ENCODE measurements around the gene DSTN.

Gene DSTN

DNA sequence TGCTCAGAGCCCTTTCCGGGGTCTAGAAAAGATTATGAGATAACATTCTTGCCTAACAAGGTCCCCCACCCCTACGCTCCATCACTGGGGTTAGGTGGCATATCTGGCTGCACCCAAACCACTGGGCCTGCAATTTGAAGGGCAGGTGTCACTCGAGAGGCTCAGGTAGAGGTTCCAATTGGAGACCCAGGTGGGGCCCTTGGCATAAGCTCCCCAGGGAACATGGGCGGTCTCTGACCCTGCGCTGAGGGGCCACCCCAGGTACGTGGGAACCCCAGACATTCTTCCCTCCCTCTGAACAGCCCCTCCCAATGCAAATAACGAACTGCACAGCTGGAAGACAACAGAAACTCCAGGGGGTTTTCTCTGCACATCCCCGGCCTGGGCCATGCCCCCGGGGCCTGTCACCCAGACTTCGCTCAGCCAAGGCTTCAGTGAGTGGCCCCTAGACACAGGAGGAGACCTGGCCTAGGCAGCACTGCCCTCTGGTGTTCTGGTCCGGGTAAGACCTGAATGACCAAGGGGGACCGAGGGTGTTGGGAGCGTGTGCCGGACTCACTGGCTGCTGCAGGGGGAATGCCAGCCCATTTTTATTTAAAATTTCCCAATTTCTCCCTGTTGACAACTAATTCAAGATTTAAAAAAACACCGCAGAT lies 47.5 kb downstream of the DSTN start:
- 92% methylated on average over 13 of the region's 15 CpGs for WGBS (ENCODE audit: insufficient coverage)
- POLR2A ChIA-PET: no interaction called here
- Histone ChIP-seq H3K4me3 (ENCODE audit: control insufficient read depth in 1 of 7, extremely low read depth in 1 of 7, insufficient read depth in 4 of 7, low read depth in 2 of 7, low read length in 6 of 7) (no peak overlapping the region), H3K9me3 (ENCODE audit: control extremely low read depth in 1 of 5, control insufficient read depth in 4 of 5, insufficient read depth in 2 of 5, low read depth in 1 of 5, low read length in 4 of 5) (no peaks in the 10 kb centered on the region), H3K4me1 (ENCODE audit: control extremely low read depth in 1 of 4, control insufficient read depth in 4 of 4, insufficient read depth in 4 of 4, low read length in 3 of 4) (peaks cover 0 to 35% (median 18%) of the 10 kb centered on the region in 4 experiments), H3K27me3 (replicated peaks in 2 of 5; ENCODE audit: control insufficient read depth in 4 of 5, insufficient read depth in 5 of 5, low read length in 4 of 5) (no peaks in the 10 kb centered on the region), H3K36me3 (ENCODE audit: control insufficient read depth in 4 of 4, insufficient read depth in 4 of 4, low read length in 3 of 4) (peaks cover 12 to 92% (median 65%) of the 10 kb centered on the region in 4 experiments), H3K27ac (ENCODE audit: insufficient read depth in 1 of 2, low read depth in 1 of 2, low read length in 2 of 2, poor library complexity in 1 of 2, severe bottlenecking in 2 of 2) (no peak overlapping the region)
- CTCF ChIA-PET: interaction anchor here (0.8 to 5.6 kb wide), 20 partner anchors 10 to 380 kb away, joined by 3 to 36 read pairs (median 5); no protein-coding TSS in a partner anchor
- peak; percentile 29 to 57 (median 52) for DNase-seq

DNA sequence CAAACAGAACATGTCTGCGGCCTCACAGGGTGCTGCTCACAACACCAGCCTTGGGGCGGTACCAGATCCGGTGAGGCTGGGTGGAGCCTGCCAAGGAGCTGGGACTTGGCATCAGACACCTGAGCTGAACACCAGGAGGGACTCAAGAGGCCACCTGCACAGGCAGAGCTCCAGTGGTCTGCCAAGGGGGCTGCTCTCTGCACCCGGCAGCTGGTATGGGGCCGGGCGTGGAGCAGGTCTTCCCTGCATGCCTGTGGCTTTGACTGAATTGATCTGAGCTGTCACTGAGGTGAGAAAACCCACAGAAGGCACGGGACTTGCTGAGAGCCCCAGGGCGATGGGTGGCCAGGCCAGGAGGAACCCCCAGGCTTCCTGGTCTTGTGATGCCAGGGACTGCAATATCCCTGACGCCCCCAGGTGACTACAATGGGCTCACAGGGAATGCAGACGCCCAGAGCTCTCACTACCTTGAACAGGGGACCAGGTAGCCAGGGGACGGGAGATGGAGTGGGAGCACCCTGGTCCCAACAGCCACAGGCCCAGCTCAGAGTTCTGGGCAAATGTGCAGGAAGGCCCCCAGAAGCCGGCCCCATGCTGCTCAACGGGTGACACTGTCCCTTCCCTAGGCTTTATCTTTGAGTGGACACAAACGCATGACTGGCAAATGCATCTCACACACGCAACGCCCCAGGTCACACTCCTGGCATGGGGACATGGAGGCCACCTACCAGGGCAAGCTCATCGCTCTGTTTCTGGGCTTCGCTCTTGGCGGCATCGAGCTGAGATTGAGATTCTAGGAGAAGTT lies 48.2 kb downstream of the DSTN start:
- no peaks in the 10 kb centered on the region for H3K27me3 ChIP-seq (replicated peaks in 2 of 5; ENCODE audit: control insufficient read depth in 4 of 5, insufficient read depth in 5 of 5, low read length in 4 of 5)
- no peaks in the 10 kb centered on the region for H3K9me3 ChIP-seq (ENCODE audit: control extremely low read depth in 1 of 5, control insufficient read depth in 4 of 5, insufficient read depth in 2 of 5, low read depth in 1 of 5, low read length in 4 of 5)
- H3K4me1 ChIP-seq (ENCODE audit: control extremely low read depth in 1 of 4, control insufficient read depth in 4 of 4, insufficient read depth in 4 of 4, low read length in 3 of 4): peaks cover 0 to 27% (median 15%) of the 10 kb centered on the region in 4 experiments
- ChIA-PET POLR2A (no interaction called here), CTCF (interaction anchor here (0.8 to 5.6 kb wide), 18 partner anchors 9 to 318 kb away, joined by 3 to 36 read pairs (median 4); no protein-coding TSS in a partner anchor)
- H3K4me3 ChIP-seq (ENCODE audit: control insufficient read depth in 1 of 7, extremely low read depth in 1 of 7, insufficient read depth in 4 of 7, low read depth in 2 of 7, low read length in 6 of 7): no peak overlapping the region
- H3K36me3 ChIP-seq (ENCODE audit: control insufficient read depth in 4 of 4, insufficient read depth in 4 of 4, low read length in 3 of 4): peaks cover 14 to 96% (median 68%) of the 10 kb centered on the region in 4 experiments
- 94% methylated on average over 20 of the region's 20 CpGs for WGBS (ENCODE audit: insufficient coverage)
- no peak for DNase-seq
- no peak overlapping the region for H3K27ac ChIP-seq (ENCODE audit: insufficient read depth in 1 of 2, low read depth in 1 of 2, low read length in 2 of 2, poor library complexity in 1 of 2, severe bottlenecking in 2 of 2)

DNA sequence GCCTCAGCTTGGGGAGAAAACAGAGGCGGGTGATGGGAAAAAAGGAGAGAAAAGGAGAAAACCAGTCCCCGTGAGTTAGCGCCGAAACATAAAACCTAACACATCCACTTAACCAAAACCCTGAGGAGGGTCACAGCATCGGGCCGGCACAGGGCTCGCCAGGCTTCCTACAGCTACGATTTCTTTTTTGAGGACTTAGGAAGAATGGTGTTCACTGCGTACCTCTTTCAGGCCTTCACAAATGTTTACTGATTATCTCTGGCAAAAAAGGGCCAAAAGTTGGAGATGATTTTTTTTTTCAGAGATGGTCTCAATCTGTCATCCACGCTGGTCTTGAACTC lies 48.8 kb downstream of the DSTN start:
- no CpG with 5 or more reads among the region's 10 CpGs for WGBS (ENCODE audit: insufficient coverage)
- CTCF ChIA-PET: interaction anchor here (0.8 to 5.6 kb wide), 14 partner anchors 9 to 317 kb away, joined by 3 to 36 read pairs (median 4); no protein-coding TSS in a partner anchor
- DNase-seq: no peak
- POLR2A ChIA-PET: no interaction called here
- H3K4me3 ChIP-seq (ENCODE audit: control insufficient read depth in 1 of 7, extremely low read depth in 1 of 7, insufficient read depth in 4 of 7, low read depth in 2 of 7, low read length in 6 of 7): no peak overlapping the region
- peaks cover 0 to 27% (median 13%) of the 10 kb centered on the region in 4 experiments for H3K4me1 ChIP-seq (ENCODE audit: control extremely low read depth in 1 of 4, control insufficient read depth in 4 of 4, insufficient read depth in 4 of 4, low read length in 3 of 4)
- H3K9me3 ChIP-seq (ENCODE audit: control extremely low read depth in 1 of 5, control insufficient read depth in 4 of 5, insufficient read depth in 2 of 5, low read depth in 1 of 5, low read length in 4 of 5): no peaks in the 10 kb centered on the region
- no peaks in the 10 kb centered on the region for H3K27me3 ChIP-seq (replicated peaks in 2 of 5; ENCODE audit: control insufficient read depth in 4 of 5, insufficient read depth in 5 of 5, low read length in 4 of 5)
- no peak overlapping the region for H3K27ac ChIP-seq (ENCODE audit: insufficient read depth in 1 of 2, low read depth in 1 of 2, low read length in 2 of 2, poor library complexity in 1 of 2, severe bottlenecking in 2 of 2)
- H3K36me3 ChIP-seq (ENCODE audit: control insufficient read depth in 4 of 4, insufficient read depth in 4 of 4, low read length in 3 of 4): peaks cover 14 to 96% (median 69%) of the 10 kb centered on the region in 4 experiments

DNA sequence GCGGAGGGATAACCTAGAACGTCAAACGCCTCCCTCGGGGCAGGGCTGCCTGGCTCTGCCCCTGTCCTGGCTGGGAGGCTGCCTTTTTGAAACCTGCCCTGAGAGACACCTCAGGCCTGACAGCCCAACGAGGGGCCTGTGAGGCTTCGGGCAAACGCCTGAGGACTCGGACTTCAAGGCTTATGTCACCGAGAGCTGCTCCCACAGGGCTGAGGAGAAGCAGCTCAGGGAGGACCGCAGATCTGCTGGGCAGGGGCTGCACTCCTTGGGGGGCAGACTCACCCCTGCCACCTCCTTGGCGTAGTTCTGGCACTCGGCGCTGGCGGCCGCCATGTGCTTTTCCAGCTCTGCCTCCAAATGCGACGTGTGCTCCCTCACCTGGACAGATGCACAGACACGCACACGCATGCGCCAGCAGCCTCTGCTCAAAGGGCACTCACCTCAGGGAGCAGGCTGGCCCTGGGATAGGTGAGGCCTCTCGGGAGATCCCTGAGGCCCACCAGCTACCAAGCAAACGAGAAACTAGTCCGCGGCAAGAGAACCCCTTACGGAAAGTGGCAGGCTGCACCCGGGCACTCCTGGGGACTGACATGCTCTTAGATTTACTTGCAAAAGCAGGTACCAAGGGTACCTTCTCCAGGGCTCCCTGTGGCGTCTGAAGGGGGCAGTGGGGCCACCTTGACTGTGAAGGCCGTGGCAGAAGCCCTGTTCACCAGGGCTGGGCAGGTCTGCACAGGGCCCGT lies 49.6 kb downstream of the DSTN start:
- no peak overlapping the region for H3K27ac ChIP-seq (ENCODE audit: insufficient read depth in 1 of 2, low read depth in 1 of 2, low read length in 2 of 2, poor library complexity in 1 of 2, severe bottlenecking in 2 of 2)
- peaks cover 0 to 27% (median 13%) of the 10 kb centered on the region in 4 experiments for H3K4me1 ChIP-seq (ENCODE audit: control extremely low read depth in 1 of 4, control insufficient read depth in 4 of 4, insufficient read depth in 4 of 4, low read length in 3 of 4)
- peaks cover 16 to 96% (median 73%) of the 10 kb centered on the region in 4 experiments for H3K36me3 ChIP-seq (ENCODE audit: control insufficient read depth in 4 of 4, insufficient read depth in 4 of 4, low read length in 3 of 4)
- H3K9me3 ChIP-seq (ENCODE audit: control extremely low read depth in 1 of 5, control insufficient read depth in 4 of 5, insufficient read depth in 2 of 5, low read depth in 1 of 5, low read length in 4 of 5): no peaks in the 10 kb centered on the region
- 91% methylated on average over 26 of the region's 29 CpGs for WGBS (ENCODE audit: insufficient coverage)
- DNase-seq: no peak
- no peaks in the 10 kb centered on the region for H3K27me3 ChIP-seq (replicated peaks in 2 of 5; ENCODE audit: control insufficient read depth in 4 of 5, insufficient read depth in 5 of 5, low read length in 4 of 5)
- POLR2A ChIA-PET: no interaction called here
- CTCF ChIA-PET: interaction anchor here (0.9 to 5.6 kb wide), 4 partner anchors 17 to 115 kb away, joined by 3 to 36 read pairs (median 18); no protein-coding TSS in a partner anchor
- H3K4me3 ChIP-seq (ENCODE audit: control insufficient read depth in 1 of 7, extremely low read depth in 1 of 7, insufficient read depth in 4 of 7, low read depth in 2 of 7, low read length in 6 of 7): no peak overlapping the region

DNA sequence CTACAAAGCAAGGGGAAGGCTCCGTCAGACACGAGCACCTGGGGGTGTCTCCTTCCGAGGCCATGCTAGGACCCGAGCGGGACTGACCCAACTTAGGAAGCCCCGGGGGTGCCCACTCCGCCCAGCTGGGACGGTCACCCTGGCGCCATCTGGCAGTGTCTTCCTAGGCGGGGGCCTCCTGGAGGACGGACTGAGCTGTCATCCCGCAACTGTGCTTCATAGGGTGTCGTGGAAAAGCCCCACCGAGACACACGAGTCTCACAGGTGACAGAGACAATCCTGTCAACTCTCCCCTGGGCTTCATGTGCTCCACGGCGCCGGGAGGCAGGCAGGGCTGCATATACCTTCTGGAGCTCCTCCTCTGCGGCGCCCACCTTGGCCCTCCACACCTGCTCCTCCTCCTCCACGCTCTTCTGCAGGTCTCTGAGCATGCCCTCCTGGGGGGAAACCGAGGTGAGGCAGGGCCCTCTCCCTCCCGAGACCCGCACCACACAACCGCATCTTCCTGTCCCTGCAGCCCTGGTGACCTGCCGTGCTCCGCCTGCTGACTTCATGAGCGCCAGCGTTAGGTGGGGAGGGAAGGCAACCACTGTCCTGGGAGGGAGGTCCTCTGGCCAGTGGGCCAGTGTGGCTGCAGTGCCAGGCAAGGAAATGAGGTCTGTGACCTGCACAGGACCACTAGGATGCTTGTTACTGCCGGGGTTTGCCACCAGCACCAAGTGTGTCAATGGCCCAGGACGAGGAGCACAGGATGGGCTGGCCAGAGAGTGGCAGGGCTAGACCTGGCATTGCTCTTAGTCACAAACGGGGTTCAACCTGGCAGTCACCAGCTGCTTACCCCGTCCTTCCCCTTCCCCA lies 50.7 kb downstream of the DSTN start:
- Histone ChIP-seq H3K4me3 (ENCODE audit: control insufficient read depth in 1 of 7, extremely low read depth in 1 of 7, insufficient read depth in 4 of 7, low read depth in 2 of 7, low read length in 6 of 7) (no peak overlapping the region), H3K4me1 (ENCODE audit: control extremely low read depth in 1 of 4, control insufficient read depth in 4 of 4, insufficient read depth in 4 of 4, low read length in 3 of 4) (peaks cover 0 to 16% (median 9%) of the 10 kb centered on the region in 4 experiments), H3K27ac (ENCODE audit: insufficient read depth in 1 of 2, low read depth in 1 of 2, low read length in 2 of 2, poor library complexity in 1 of 2, severe bottlenecking in 2 of 2) (no peak overlapping the region), H3K27me3 (replicated peaks in 2 of 5; ENCODE audit: control insufficient read depth in 4 of 5, insufficient read depth in 5 of 5, low read length in 4 of 5) (no peaks in the 10 kb centered on the region), H3K36me3 (ENCODE audit: control insufficient read depth in 4 of 4, insufficient read depth in 4 of 4, low read length in 3 of 4) (peaks cover 16 to 96% (median 74%) of the 10 kb centered on the region in 4 experiments), H3K9me3 (ENCODE audit: control extremely low read depth in 1 of 5, control insufficient read depth in 4 of 5, insufficient read depth in 2 of 5, low read depth in 1 of 5, low read length in 4 of 5) (no peaks in the 10 kb centered on the region)
- POLR2A ChIA-PET: no interaction called here
- DNase-seq: no peak
- CTCF ChIA-PET: interaction anchor here (0.9 to 1.8 kb wide), 3 partner anchors 18 to 83 kb away, joined by 3 to 6 read pairs (median 4); no protein-coding TSS in a partner anchor
- WGBS (ENCODE audit: insufficient coverage): 97% methylated on average over 33 of the region's 33 CpGs

DNA sequence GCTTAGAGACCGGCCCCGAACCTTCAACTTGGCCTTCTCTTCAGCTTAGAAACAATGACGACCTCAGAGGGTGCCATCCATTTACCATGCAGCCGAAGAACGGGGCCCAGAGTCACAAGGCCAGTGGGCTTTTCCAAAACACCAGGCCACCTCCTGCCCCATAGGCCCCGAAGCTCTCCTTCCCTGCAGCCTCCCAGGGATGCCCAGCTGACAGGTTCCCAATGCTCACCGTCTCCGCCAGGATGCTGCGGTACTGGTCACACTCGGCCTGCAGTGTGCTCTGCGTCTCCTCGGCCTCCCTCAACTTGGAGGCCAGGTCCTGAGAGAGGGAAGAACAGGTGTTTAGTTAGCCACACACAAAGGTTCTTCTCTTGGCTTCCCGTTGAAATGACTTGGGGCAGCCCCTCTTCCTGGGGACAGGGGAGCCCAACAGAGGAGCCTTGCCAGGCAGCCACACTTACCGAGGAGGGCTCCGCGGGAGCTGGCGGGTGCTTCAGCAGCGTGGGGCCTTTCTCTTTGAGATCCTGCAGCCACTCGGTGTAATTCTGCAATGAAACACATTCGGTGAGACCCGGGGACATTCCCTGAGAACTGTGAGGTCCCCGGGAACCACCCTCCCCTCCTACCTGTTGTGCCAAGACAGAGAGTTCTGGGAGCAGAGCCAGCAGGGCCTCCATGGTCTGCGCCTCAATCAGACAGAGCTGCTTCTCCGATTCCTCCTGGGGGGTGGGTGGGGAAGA lies 51.5 kb downstream of the DSTN start:
- Histone ChIP-seq H3K36me3 (ENCODE audit: control insufficient read depth in 4 of 4, insufficient read depth in 4 of 4, low read length in 3 of 4) (peaks cover 16 to 98% (median 71%) of the 10 kb centered on the region in 4 experiments), H3K27ac (ENCODE audit: insufficient read depth in 1 of 2, low read depth in 1 of 2, low read length in 2 of 2, poor library complexity in 1 of 2, severe bottlenecking in 2 of 2) (no peak overlapping the region), H3K4me3 (ENCODE audit: control insufficient read depth in 1 of 7, extremely low read depth in 1 of 7, insufficient read depth in 4 of 7, low read depth in 2 of 7, low read length in 6 of 7) (no peak overlapping the region), H3K9me3 (ENCODE audit: control extremely low read depth in 1 of 5, control insufficient read depth in 4 of 5, insufficient read depth in 2 of 5, low read depth in 1 of 5, low read length in 4 of 5) (no peaks in the 10 kb centered on the region), H3K27me3 (replicated peaks in 2 of 5; ENCODE audit: control insufficient read depth in 4 of 5, insufficient read depth in 5 of 5, low read length in 4 of 5) (no peaks in the 10 kb centered on the region), H3K4me1 (ENCODE audit: control extremely low read depth in 1 of 4, control insufficient read depth in 4 of 4, insufficient read depth in 4 of 4, low read length in 3 of 4) (peaks cover 0 to 8% (median 4%) of the 10 kb centered on the region in 4 experiments)
- CTCF ChIA-PET: interaction anchor here (1.5 to 1.8 kb wide), 2 partner anchors 49 to 84 kb away, joined by 4 to 6 read pairs; no protein-coding TSS in a partner anchor
- POLR2A ChIA-PET: no interaction called here
- no peak for DNase-seq
- WGBS (ENCODE audit: insufficient coverage): 99% methylated on average over 19 of the region's 24 CpGs
